Stomach smooth muscle (tissue), 2 donors: Measurements from ENCODE around the gene DRC7.

ENCODE experiments used
- H3K27ac ChIP-seq: one replicate; pipeline ENCODE4 v1.7.0; 2013; ENCODE audit warnings: mild to moderate bottlenecking, low read length, inconsistent platforms
- H3K27me3 ChIP-seq, 2 donors: one replicate each; pipeline ENCODE4 v1.7.0; 2013; ENCODE audit warnings: low read length in 2 of 2; ENCODE audit not compliant: insufficient read depth in 2 of 2, control insufficient read depth in 1 of 2
- H3K36me3 ChIP-seq, 2 donors: one replicate each; pipeline ENCODE4 v1.7.0; 2013; ENCODE audit warnings: low read length in 2 of 2; ENCODE audit not compliant: control insufficient read depth in 2 of 2, insufficient read depth in 2 of 2
- H3K4me1 ChIP-seq: one replicate; pipeline ENCODE4 v1.7.0; 2013; ENCODE audit warnings: low read length; ENCODE audit not compliant: control insufficient read depth, insufficient read depth
- H3K4me3 ChIP-seq, 2 donors: one replicate each; pipeline ENCODE4 v1.7.0; 2013; ENCODE audit warnings: low read length in 2 of 2
- H3K9ac ChIP-seq, 2 donors: one replicate each; pipeline ENCODE4 v1.7.0; 2013; ENCODE audit warnings: low read length in 2 of 2, mild to moderate bottlenecking in 1 of 2
- H3K9me3 ChIP-seq, 2 donors: one replicate each; pipeline ENCODE4 v1.7.0; 2013; ENCODE audit warnings: low read length in 2 of 2; ENCODE audit not compliant: control insufficient read depth in 2 of 2
- donor health status: healthy.
- donor health status: Pancreatic carcinoma.

The DRC7 gene

DNA sequence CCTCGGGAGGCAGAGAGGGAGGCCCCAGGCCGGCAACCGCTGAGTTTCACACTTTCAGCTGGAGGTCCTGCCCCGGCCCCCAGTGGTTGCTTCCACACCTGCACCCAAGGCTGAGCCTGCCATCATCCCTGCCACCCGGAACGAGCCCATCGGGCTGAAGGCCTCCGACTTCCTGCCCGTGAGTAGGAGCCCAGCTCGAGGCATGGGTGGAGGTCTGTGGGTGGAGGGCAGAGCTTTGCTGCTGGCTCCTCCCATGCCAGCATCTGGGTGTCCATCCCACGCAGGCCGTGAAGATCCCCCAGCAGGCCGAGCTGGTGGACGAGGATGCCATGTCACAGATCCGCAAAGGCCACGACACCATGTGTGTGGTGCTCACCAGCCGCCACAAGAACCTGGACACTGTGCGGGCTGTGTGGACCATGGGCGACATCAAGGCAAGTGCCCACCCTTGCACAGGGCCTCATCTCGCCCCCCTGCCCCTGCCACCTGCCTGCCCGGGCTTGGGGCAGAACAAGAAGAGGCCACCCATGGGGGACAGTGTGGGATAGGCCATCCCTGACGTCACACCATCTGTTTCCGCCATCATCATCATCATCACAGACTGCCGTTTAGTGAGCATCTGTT is 60.6 kb downstream of the DRC7 start:
- H3K4me3 ChIP-seq = no peak overlapping the region
- H3K9me3 ChIP-seq = no peaks in the 10 kb centered on the region
- no peaks in the 10 kb centered on the region for H3K27me3 ChIP-seq
- H3K27ac ChIP-seq = no peak overlapping the region
- H3K36me3 ChIP-seq = peaks cover 8 to 13% of the 10 kb centered on the region in 2 donors
- H3K4me1 ChIP-seq = no peaks in the 10 kb centered on the region
- no peak overlapping the region for H3K9ac ChIP-seq

- Histone ChIP-seq H3K9ac (no peak overlapping the region), H3K36me3 (peaks cover 8 to 14% of the 10 kb centered on the region in 2 donors), H3K9me3 (no peaks in the 10 kb centered on the region), H3K27ac (no peak overlapping the region), H3K4me1 (no peaks in the 10 kb centered on the region), H3K4me3 (no peak overlapping the region), H3K27me3 (no peaks in the 10 kb centered on the region)
Measured at GRCh38 chr16:57755726-57756423, 61.3 kb downstream of the DRC7 start.

DNA sequence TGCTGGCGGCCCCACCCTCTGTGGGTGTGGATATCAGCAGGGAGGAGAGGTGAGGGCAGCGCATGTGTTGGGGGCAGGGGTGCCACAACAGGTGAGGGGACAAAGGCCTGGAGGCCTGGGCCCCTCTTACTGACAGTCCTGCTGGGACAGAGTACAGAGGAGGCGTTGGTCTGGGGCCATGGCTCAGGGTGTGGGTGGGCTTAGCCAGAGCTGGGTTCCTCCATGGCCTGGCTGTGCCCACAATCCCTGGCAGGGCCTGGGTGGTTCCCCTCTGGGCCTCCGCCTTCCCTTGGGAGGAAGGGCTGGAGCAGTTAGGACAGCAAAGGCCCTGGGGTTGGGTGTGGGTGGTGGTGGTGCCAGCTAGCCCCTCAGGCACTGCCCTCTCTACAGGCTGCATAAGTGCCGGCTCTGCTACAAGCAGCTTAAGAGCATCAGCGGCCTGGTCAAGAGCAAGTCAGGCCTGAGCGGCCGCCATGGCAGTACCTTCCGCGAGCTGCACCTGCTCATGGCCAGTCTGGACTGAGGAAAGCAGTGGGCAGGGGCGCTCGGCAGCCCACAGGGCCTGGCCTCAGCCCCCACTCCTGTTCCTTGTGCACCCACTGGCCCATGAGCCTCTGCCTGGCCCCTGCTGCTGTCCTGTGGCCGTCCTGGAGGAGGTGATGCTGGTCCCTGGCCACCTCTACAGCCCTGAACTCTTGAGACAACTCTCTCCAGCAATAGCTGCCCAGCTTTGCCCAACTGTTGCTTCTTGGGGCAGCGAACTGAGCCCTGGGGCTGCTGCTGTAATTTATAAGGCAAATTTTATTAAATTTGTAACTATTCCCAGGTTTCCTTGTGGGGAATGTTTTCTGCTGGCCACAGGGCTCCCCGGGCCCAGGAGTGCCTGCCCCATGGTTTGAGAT is 62.1 kb downstream of the DRC7 start:
- Histone ChIP-seq H3K4me1 (no peaks in the 10 kb centered on the region), H3K36me3 (peaks cover 8 to 13% of the 10 kb centered on the region in 2 donors), H3K9me3 (no peaks in the 10 kb centered on the region), H3K4me3 (no peak overlapping the region), H3K27ac (no peak overlapping the region), H3K9ac (no peak overlapping the region), H3K27me3 (no peaks in the 10 kb centered on the region)

DNA sequence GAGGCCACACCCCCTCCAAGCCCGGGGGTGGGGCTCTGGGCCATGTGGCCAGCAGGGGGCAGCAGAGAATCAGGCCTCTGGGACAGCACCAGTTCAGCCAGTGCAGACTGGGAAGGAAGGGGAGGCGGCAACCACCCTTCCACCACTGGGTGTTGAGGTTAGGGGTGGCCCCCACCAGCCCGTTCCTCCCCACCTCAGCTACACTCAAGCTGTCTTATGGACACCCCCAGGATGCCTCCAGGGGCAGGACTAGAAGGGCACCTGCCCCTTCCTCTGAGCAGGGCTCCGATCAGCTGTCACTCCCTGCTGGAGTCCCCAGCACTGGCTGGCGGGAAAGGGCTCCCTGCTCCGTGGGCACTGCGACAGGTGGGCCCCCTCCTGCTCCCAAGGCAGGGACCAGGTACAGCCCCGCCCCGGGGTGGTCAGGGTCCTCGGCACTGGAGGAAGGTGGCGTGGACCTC is 62.8 kb downstream of the DRC7 start:
- no peaks in the 10 kb centered on the region for H3K9me3 ChIP-seq
- H3K4me3 ChIP-seq = no peak overlapping the region
- H3K27ac ChIP-seq = no peak overlapping the region
- H3K9ac ChIP-seq = no peak overlapping the region
- peaks cover 3 to 13% of the 10 kb centered on the region in 2 donors for H3K36me3 ChIP-seq
- H3K27me3 ChIP-seq = no peaks in the 10 kb centered on the region
- H3K4me1 ChIP-seq = no peaks in the 10 kb centered on the region

GRCh38 chr16:57757883-57758282 is 63.3 kb downstream of the DRC7 start:
- H3K36me3 ChIP-seq = peaks cover 0 to 13% of the 10 kb centered on the region in 2 donors

GRCh38 chr16:57758331-57759117 is 63.9 kb downstream of the DRC7 start:
- Histone ChIP-seq H3K27ac (no peak overlapping the region), H3K36me3 (peaks cover 0 to 13% of the 10 kb centered on the region in 2 donors)

More at GRCh38 chr16:57757883-57758282, 63.3 kb downstream of the DRC7 start:
- no peaks in the 10 kb centered on the region for H3K4me1 ChIP-seq
- H3K9ac ChIP-seq = no peak overlapping the region
- no peaks in the 10 kb centered on the region for H3K9me3 ChIP-seq
- H3K4me3 ChIP-seq = no peak overlapping the region
- no peak overlapping the region for H3K27ac ChIP-seq
- H3K27me3 ChIP-seq = no peaks in the 10 kb centered on the region

DNA sequence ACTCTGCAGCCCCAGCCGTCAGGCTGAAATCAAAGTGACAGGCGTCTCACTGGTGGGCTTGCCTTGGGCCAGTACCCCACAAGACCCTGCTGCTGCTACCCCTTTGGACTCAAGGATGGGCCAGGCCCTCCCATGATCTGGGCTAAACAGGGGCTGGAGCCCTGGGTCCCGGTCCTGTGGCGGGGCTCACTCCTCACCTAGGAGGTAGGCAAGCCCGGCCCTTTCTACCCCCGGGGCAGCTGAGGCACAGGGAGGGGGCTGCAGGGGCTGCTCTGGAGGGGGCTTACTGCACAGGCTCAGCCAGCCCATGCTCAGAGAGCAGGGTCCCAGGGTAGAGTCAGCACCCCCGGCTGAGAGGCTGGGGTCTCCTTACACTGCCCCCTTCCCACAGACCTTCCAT is 64.5 kb downstream of the DRC7 start:
- H3K9me3 ChIP-seq = no peaks in the 10 kb centered on the region
- H3K36me3 ChIP-seq = peaks cover 0 to 14% of the 10 kb centered on the region in 2 donors
- H3K4me3 ChIP-seq = no peak overlapping the region
- no peaks in the 10 kb centered on the region for H3K4me1 ChIP-seq
- H3K27ac ChIP-seq = no peak overlapping the region
- H3K27me3 ChIP-seq = no peaks in the 10 kb centered on the region
- H3K9ac ChIP-seq = no peak overlapping the region

More at GRCh38 chr16:57758331-57759117, 63.9 kb downstream of the DRC7 start:
- Histone ChIP-seq H3K4me3 (no peak overlapping the region), H3K4me1 (no peaks in the 10 kb centered on the region), H3K9me3 (no peaks in the 10 kb centered on the region), H3K9ac (no peak overlapping the region), H3K27me3 (no peaks in the 10 kb centered on the region)

- no peaks in the 10 kb centered on the region for H3K27me3 ChIP-seq
- H3K9ac ChIP-seq = no peak overlapping the region
- H3K36me3 ChIP-seq = peaks cover 0 to 14% of the 10 kb centered on the region in 2 donors
- no peak overlapping the region for H3K27ac ChIP-seq
- H3K4me1 ChIP-seq = no peaks in the 10 kb centered on the region
- no peaks in the 10 kb centered on the region for H3K9me3 ChIP-seq
- no peak overlapping the region for H3K4me3 ChIP-seq
Measured at GRCh38 chr16:57759541-57760356, 65.1 kb downstream of the DRC7 start.

GRCh38 chr16:57760357-57761160 is 66.0 kb downstream of the DRC7 start:
- no peak overlapping the region for H3K4me3 ChIP-seq
- no peak overlapping the region for H3K27ac ChIP-seq
- H3K9ac ChIP-seq = no peak overlapping the region
- H3K9me3 ChIP-seq = no peaks in the 10 kb centered on the region
- H3K4me1 ChIP-seq = no peaks in the 10 kb centered on the region
- peaks cover 2 to 13% of the 10 kb centered on the region in 2 donors for H3K36me3 ChIP-seq
- H3K27me3 ChIP-seq = no peaks in the 10 kb centered on the region
